Measurements from ENCODE around the gene KNSTRN. TPM values are rescaled to one million over a fixed set of nuclear protein-coding genes. Genes with fewer than 3 reads are reported as not detected.

KNSTRN gene
- total and polyA plus RNA-seq, 2 of the 13 experiments (the other 11 are each of a cell fraction or from before 2014, with no cell fraction given): 20.3 to 62.3 TPM

DNA sequence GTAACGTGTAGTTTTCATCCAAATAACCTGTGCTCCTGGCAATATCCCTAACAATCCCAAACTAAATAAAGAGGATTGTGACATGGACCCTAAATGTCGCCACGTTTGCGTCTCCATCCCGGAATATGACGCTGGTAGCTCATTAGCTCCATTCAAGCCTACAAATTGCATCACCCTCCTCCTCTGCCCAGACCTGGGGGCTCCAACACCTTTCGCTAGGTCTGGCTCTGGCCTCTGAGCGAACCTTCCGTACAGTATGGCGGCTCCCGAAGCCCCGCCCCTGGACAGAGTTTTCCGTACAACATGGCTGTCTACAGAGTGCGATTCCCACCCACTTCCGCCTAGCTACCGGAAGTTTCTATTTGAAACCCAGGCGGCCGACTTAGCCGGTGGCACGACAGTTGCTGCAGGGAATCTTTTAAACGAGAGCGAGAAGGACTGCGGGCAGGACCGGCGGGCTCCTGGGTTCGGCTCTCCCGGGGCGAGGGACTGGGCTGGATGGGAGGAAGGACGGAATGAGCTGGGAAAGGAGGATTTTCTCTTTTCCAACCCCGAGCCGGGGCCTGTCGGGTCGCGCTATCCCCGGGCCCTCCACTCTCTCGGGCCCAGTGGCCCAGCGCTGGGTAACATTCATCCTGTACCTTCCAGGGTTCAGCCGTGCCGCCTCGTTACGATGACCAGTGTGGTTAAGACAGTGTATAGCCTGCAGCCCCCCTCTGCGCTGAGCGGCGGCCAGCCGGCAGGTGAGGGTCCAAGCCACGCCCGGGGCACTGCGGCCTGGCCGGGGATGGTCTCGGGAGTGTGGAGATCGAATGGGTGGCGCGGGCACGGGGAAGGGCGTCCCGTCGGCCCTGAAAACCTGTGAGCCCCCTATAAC lies at the start of gene KNSTRN (continued):
- TF ChIP-seq, protein P1, sequence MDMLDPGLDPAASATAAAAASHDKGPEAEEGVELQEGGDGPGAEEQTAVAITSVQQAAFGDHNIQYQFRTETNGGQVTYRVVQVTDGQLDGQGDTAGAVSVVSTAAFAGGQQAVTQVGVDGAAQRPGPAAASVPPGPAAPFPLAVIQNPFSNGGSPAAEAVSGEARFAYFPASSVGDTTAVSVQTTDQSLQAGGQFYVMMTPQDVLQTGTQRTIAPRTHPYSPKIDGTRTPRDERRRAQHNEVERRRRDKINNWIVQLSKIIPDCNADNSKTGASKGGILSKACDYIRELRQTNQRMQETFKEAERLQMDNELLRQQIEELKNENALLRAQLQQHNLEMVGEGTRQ (IDR thresholded peaks at IDR 0.05; ENCODE audit: low read depth, low read length): no peak
- TF ChIP-seq, protein P1 (CRISPR knock-in tag; IDR thresholded peaks at IDR 0.05; ENCODE audit: borderline replicate concordance): no peak
- TF ChIP-seq SRF (IDR thresholded peaks at IDR 0.05; ENCODE audit: low read depth, low read length): no peak
- TF ChIP-seq ETV5 (CRISPR knock-in tag; IDR thresholded peaks at IDR 0.05; ENCODE audit: borderline replicate concordance): peak; percentile 29
- TF ChIP-seq ZSCAN30 (CRISPR knock-in tag; IDR thresholded peaks at IDR 0.05): no peak
- TF ChIP-seq ZNF335 (CRISPR knock-in tag; IDR thresholded peaks at IDR 0.05): no peak; the same call in 1 of the 2 replicates
- TF ChIP-seq MYNN (CRISPR knock-in tag; IDR thresholded peaks at IDR 0.05; ENCODE audit: low read depth): no peak
- no peak for TF ChIP-seq GLI4 (CRISPR knock-in tag; IDR thresholded peaks at IDR 0.05; ENCODE audit: borderline replicate concordance)
- no peak for TF ChIP-seq FOXA1 (IDR thresholded peaks at IDR 0.05)
- TF ChIP-seq FOXA1 (CRISPR knock-in tag; IDR thresholded peaks at IDR 0.05): no peak
- no peak for TF ChIP-seq ATAD3A (CRISPR knock-in tag; IDR thresholded peaks at IDR 0.05)
- TF ChIP-seq POLR2G (IDR thresholded peaks at IDR 0.05; ENCODE audit: low read depth, low read length): peak; percentile 79
- TF ChIP-seq SNAI1 (CRISPR knock-in tag; IDR thresholded peaks at IDR 0.05; ENCODE audit: borderline replicate concordance): no peak
- peak; percentile 57 for TF ChIP-seq SALL1 (CRISPR knock-in tag; IDR thresholded peaks at IDR 0.05)
- peak; percentile 86 for TF ChIP-seq ASH2L (IDR thresholded peaks at IDR 0.05; ENCODE audit: insufficient read length, low read depth, low read length)
- TF ChIP-seq CBFB (CRISPR knock-in tag; IDR thresholded peaks at IDR 0.05): peak; percentile 59; the same call in 1 of the 2 replicates
- TF ChIP-seq REL (CRISPR knock-in tag; conservative IDR thresholded peaks at IDR 0.05): no peak
- peak; percentile 24; the same call in 1 of the 2 replicates for TF ChIP-seq EHMT2 (IDR thresholded peaks at IDR 0.05; ENCODE audit: borderline replicate concordance, low read depth, low read length)
- no peak for TF ChIP-seq ZIK1 (CRISPR knock-in tag; IDR thresholded peaks at IDR 0.05; ENCODE audit: borderline replicate concordance, low read depth)
- no peak for TF ChIP-seq TBL1XR1 (IDR thresholded peaks at IDR 0.05; ENCODE audit: borderline replicate concordance, low read length, partially characterized antibody)
- TF ChIP-seq POLR2AphosphoS2 (IDR thresholded peaks at IDR 0.05; ENCODE audit: low read depth, low read length): no peak
- no peak for TF ChIP-seq HOXA5 (CRISPR knock-in tag; IDR thresholded peaks at IDR 0.05)
- TF ChIP-seq ZNF598 (CRISPR knock-in tag; IDR thresholded peaks at IDR 0.05; ENCODE audit: borderline replicate concordance): 0 out of 2 replicates have a peak, but pooled peaks have one; percentile 47
- TF ChIP-seq FOXM1 (CRISPR knock-in tag; IDR thresholded peaks at IDR 0.05): peak; percentile 99
- TF ChIP-seq U2AF1 (optimal IDR thresholded peaks at IDR 0.05; ENCODE audit: low read depth, low read length): no peak
- TF ChIP-seq ZNF530 (CRISPR knock-in tag; IDR thresholded peaks at IDR 0.05; ENCODE audit: low read depth): no peak
- TF ChIP-seq MYC (CRISPR knock-in tag; IDR thresholded peaks at IDR 0.05; ENCODE audit: borderline replicate concordance): peak; percentile 48
- no peak for TF ChIP-seq NR2F1 (CRISPR knock-in tag; IDR thresholded peaks at IDR 0.05)
- TF ChIP-seq RFX3 (CRISPR knock-in tag; IDR thresholded peaks at IDR 0.05): no peak
